Mesothelial cell of epicardium (in vitro differentiated cells): ENCODE data around the gene KIF25. TPM values are rescaled to one million over a fixed set of nuclear protein-coding genes. Genes with fewer than 3 reads are reported as not detected.

ENCODE experiments used
- DNase-seq, 2 experiments: peaks; one replicate each; pipeline ENCODE4 v3.0.0; 2021; ENCODE audit warnings: low spot score in 2 of 2; ENCODE audit not compliant: unreplicated experiment in 2 of 2
- H3K27ac Mint-ChIP-seq: 2 replicates; pipeline ENCODE4 v1.8.0; 2021; ENCODE audit warnings: mixed read lengths
- H3K27me3 Mint-ChIP-seq: 2 replicates; pipeline ENCODE4 v1.8.0; 2021; ENCODE audit warnings: low read depth, mixed read lengths
- H3K36me3 Mint-ChIP-seq: 2 replicates; pipeline ENCODE4 v1.8.0; 2021; ENCODE audit warnings: mixed read lengths
- H3K4me1 Mint-ChIP-seq: 2 replicates; pipeline ENCODE4 v1.8.0; 2021; ENCODE audit warnings: mixed read lengths
- H3K4me3 Mint-ChIP-seq: 2 replicates; pipeline ENCODE4 v1.8.0; 2021; ENCODE audit warnings: mild to moderate bottlenecking, moderate library complexity, mixed read lengths
- H3K9me3 Mint-ChIP-seq: 2 replicates; pipeline ENCODE4 v1.8.0; 2021; ENCODE audit warnings: mixed read lengths
- total RNA-seq: library from RNA; stranded (reverse); gene quantifications from 3 replicates; pipeline ENCODE4 v1.2.1, GENCODE V29; 2021
- TF ChIP-seq, protein P1 (sequence below): fragments of 200-600 bp; sonication (generic); IDR thresholded peaks from one replicate; pipeline ENCODE4 v1.5.0; 2021; ENCODE audit warnings: antibody characterized with exemption; ENCODE audit not compliant: unreplicated experiment

Gene KIF25
- total RNA-seq, 1 donor from 2014 or later, result 1.6 TPM

DNA sequence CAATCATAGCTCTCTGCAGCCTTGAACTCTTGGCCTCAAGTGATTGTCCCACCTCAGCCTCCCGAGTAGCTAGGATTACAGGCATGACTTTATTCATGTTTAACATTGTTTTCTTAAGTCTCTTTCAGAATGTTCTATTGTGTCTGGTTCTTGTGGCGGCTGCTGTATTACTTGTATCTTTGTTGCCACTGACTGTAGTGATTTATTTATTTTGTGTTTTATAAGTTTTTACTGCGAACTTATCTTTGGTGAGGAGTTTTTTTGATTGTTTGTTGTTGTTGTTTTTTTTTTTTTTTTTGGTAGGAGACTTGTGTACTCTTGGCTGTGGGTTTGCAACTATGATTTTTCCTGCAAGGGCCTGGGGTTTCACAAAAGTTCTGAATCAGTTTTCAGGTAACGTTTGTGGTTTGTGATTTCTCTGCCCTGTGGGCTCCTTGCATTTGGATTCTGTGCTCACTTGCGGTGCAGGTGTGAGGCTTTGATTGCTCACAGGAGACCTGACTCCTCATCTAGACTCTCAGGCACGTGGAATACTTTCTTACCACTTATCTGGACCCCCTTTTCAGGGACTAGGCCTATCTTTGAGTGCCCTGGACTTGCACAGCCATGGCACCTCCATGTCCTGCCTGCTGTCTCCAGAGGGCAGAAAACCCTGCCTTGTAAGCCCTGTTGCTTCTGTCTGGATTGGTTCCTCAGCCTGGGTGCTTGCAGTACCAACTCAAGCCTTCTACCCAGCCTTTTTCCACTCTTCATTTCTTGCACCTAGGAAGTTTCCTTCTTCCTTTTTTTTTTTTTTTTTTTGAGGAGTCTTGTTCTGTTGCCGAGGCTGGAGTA, 25.2 kb downstream of the KIF25 start:
- no peaks in the 10 kb centered on the region for H3K27me3 Mint-ChIP-seq
- peaks cover 13% of the 10 kb centered on the region for H3K4me1 Mint-ChIP-seq
- no peak overlapping the region for H3K4me3 Mint-ChIP-seq
- no peak overlapping the region for H3K27ac Mint-ChIP-seq
- no peaks in the 10 kb centered on the region for H3K36me3 Mint-ChIP-seq
- DNase-seq, result no peak
- TF ChIP-seq, protein P1, sequence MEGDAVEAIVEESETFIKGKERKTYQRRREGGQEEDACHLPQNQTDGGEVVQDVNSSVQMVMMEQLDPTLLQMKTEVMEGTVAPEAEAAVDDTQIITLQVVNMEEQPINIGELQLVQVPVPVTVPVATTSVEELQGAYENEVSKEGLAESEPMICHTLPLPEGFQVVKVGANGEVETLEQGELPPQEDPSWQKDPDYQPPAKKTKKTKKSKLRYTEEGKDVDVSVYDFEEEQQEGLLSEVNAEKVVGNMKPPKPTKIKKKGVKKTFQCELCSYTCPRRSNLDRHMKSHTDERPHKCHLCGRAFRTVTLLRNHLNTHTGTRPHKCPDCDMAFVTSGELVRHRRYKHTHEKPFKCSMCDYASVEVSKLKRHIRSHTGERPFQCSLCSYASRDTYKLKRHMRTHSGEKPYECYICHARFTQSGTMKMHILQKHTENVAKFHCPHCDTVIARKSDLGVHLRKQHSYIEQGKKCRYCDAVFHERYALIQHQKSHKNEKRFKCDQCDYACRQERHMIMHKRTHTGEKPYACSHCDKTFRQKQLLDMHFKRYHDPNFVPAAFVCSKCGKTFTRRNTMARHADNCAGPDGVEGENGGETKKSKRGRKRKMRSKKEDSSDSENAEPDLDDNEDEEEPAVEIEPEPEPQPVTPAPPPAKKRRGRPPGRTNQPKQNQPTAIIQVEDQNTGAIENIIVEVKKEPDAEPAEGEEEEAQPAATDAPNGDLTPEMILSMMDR, result no peak
- H3K9me3 Mint-ChIP-seq, result peaks cover 6% of the 10 kb centered on the region

DNA sequence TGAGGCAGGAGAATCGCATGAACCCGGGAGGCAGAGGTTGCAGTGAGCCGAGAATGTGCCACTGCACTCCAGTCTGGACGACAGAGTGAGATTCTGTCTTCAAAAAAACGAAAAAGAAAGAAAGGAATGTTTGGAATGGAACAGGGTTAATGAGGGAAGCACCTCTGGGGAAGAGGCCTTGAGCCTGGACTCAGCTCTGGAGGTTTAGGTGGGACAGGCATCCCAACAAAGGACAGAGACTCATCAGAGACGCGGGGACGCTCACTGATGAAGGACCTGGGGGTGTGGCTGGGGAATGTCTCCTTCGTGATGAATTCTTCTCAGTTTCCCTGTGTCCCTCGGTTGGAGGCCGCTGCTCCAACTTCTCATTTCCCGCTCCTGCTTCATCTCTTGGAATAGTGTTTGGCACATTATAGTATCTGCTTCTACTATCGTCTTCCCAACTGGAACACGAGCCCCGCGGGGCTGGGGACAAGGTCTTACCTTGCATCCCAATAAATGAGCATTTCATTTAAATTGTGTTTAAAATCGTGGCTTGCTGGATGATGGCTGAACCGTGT, 27.6 kb downstream of the KIF25 start:
- Mint-ChIP-seq H3K9me3 (no peaks in the 10 kb centered on the region), H3K27me3 (no peaks in the 10 kb centered on the region), H3K27ac (no peak overlapping the region), H3K36me3 (no peaks in the 10 kb centered on the region), H3K4me1 (peaks cover 17% of the 10 kb centered on the region), H3K4me3 (no peak overlapping the region)
- DNase-seq, result no peak
- TF ChIP-seq, protein P1, result no peak

DNA sequence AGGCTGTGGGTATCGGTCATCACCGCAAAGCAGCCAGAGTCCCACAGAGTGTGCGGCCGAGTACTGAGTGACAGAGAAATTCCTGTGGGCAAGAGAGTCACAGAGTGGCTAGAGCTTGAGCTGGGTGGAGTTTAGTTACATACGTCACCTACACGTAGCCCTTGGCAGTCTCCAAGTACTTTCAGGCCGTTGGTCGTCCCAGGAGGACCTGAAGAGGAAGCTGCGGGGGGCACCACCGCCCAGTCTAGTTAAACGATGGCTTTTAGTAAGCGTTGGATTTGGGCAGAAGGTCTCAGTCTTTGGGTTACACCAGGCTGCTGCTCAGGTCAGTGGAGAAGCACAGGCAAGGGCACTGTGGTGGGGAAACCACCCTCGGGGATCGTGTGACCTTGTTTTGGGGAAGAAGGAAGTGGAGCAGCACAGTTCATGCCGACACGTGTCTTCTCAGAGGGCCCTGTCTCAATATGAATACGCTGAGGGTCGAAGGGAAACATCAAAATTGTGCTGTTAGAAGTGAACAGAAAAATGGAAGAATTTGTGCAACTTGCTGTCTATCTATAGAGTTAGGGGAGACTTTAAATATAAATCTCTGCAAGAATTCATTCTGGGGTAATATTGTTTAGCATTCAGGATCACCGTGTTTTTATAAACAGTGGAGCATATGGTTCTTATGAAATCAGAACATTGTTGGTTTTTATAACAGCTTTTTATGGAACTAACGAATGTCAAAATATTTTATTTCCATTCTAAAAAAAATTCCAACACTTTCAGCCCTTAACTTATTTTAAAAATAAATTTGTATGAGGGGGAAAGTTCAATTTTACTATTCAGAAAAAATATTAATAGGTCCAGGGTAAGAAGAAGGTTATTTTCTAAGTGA, 28.6 kb downstream of the KIF25 start:
- Mint-ChIP-seq H3K27ac (no peak overlapping the region), H3K4me3 (no peak overlapping the region), H3K36me3 (no peaks in the 10 kb centered on the region), H3K9me3 (no peaks in the 10 kb centered on the region), H3K4me1 (peaks cover 25% of the 10 kb centered on the region), H3K27me3 (no peaks in the 10 kb centered on the region)
- TF ChIP-seq, protein P1, result no peak
- DNase-seq, result no peak

DNA sequence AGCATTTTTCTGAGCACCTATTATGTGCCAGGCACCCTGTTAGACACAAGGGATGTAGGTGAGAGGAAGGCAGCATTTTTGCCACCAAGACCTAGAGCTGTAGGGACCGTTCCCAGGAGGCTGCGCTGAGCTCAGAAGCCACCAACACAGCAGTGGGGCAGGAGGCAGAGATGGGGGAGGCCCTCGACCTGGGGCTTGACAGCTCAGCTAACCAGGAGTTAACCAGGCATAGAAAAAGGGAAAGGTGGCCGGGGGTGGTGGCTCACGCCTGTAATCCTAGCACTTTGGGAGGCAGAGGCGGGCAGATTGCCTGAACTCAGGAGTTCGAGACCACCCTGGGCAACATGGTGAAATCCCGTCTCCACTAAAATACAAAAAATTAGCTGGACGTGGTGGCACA, 29.5 kb downstream of the KIF25 start:
- no peaks in the 10 kb centered on the region for H3K36me3 Mint-ChIP-seq
- no peak overlapping the region for H3K4me3 Mint-ChIP-seq
- no peak for DNase-seq
- no peaks in the 10 kb centered on the region for H3K27me3 Mint-ChIP-seq
- H3K4me1 Mint-ChIP-seq, result peaks cover 34% of the 10 kb centered on the region
- no peak overlapping the region for H3K27ac Mint-ChIP-seq
- TF ChIP-seq, protein P1, result no peak
- no peaks in the 10 kb centered on the region for H3K9me3 Mint-ChIP-seq

DNA sequence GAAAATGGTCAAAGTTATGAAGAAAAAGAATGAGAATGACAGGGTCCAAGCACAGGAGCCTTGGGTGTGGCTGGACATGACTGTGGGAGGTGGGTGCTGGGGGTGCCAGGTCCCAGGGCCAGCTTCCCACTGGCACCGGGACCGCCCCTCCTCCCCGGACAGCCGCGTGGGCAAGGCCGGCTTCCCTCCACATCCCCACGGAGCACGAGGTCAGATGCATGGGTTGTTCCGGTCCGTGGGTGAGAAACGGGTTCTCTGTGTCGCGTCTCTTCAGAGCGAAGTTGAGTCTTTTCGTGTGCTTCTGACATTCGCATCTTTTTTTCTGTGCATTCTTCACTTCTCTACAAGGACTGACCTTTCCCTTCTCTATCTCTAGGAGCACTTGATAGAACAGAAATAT, 30.1 kb downstream of the KIF25 start:
- H3K36me3 Mint-ChIP-seq, result no peaks in the 10 kb centered on the region
- H3K27ac Mint-ChIP-seq, result no peak overlapping the region
- DNase-seq, result no peak
- H3K4me3 Mint-ChIP-seq, result no peak overlapping the region
- H3K4me1 Mint-ChIP-seq, result peaks cover 35% of the 10 kb centered on the region
- H3K9me3 Mint-ChIP-seq, result no peaks in the 10 kb centered on the region
- H3K27me3 Mint-ChIP-seq, result no peaks in the 10 kb centered on the region
- TF ChIP-seq, protein P1, result no peak
